A673 (cell line): ENCODE measurements around the gene HRH3. TPM values are rescaled to one million over a fixed set of nuclear protein-coding genes. Genes with fewer than 3 reads are reported as not detected.

Source experiments
- BruUV-seq: library from RNA; stranded (reverse); fragments of 400-500 nt; replicated peaks from 2 replicates; lab custom pipeline; 2021; lab: Mats Ljungman, UMichigan
- CTCF ChIA-PET: fragments of 300-600 bp; sonication (Branson Sonifier 250); formaldehyde crosslinking; loops from one replicate; lab custom pipeline; 2022; ENCODE audit warnings: antibody characterized with exemption; lab: Charles Lee
- POLR2A ChIA-PET: fragments of 300-600 bp; sonication (Branson Sonifier 250); formaldehyde crosslinking; loops from one replicate; lab custom pipeline; 2022; ENCODE audit warnings: antibody characterized with exemption; ENCODE audit not compliant: low non-redundant PET; lab: Charles Lee
- DNase-seq: peaks from one replicate; pipeline ENCODE4 v3.0.0-alpha.2; 2015; ENCODE audit warnings: low spot score
- H3K27ac ChIP-seq: fragments of 200-600 bp; sonication (generic); 2 replicates; pipeline ENCODE4 v1.5.1; 2016; ENCODE audit warnings: mixed run types, low read depth, mild to moderate bottlenecking, mixed read lengths, antibody characterized with exemption, low read length; ENCODE audit not compliant: poor library complexity, severe bottlenecking
- H3K27me3 ChIP-seq: fragments of 200-600 bp; sonication (generic); replicated peaks from 2 replicates; pipeline ENCODE4 v1.6.1; 2017; ENCODE audit warnings: mixed run types, low read depth, mild to moderate bottlenecking, mixed read lengths, antibody characterized with exemption, low read length; ENCODE audit not compliant: insufficient read depth, poor library complexity
- H3K36me3 ChIP-seq: fragments of 200-600 bp; sonication (generic); 2 replicates; pipeline ENCODE4 v1.6.1; 2016; ENCODE audit warnings: mixed run types, mild to moderate bottlenecking, mixed read lengths, antibody characterized with exemption, low read length; ENCODE audit not compliant: insufficient read depth, poor library complexity, severe bottlenecking
- H3K4me1 ChIP-seq: fragments of 200-600 bp; sonication (generic); 2 replicates; pipeline ENCODE4 v1.6.1; 2017; ENCODE audit warnings: mixed run types, mild to moderate bottlenecking, mixed read lengths, antibody characterized with exemption, low read length; ENCODE audit not compliant: insufficient read depth, poor library complexity, severe bottlenecking
- H3K4me3 ChIP-seq: fragments of 200-600 bp; sonication (generic); 2 replicates; pipeline ENCODE4 v1.5.1; 2016; ENCODE audit warnings: low read depth, mixed run types, mild to moderate bottlenecking, mixed read lengths, low read length; ENCODE audit not compliant: poor library complexity, severe bottlenecking
- H3K9me3 ChIP-seq: fragments of 200-600 bp; sonication (generic); 2 replicates; pipeline ENCODE4 v1.6.1; 2016; ENCODE audit warnings: mixed run types, low read depth, mild to moderate bottlenecking, mixed read lengths, antibody characterized with exemption, low read length; ENCODE audit not compliant: poor library complexity, severe bottlenecking
- EZH2 ChIP-seq: fragments of 200-600 bp; sonication (generic); IDR thresholded peaks from 2 replicates; pipeline ENCODE4 v1.6.1; 2017; ENCODE audit warnings: borderline replicate concordance, low read depth, mild to moderate bottlenecking, mixed read lengths, antibody characterized with exemption, low read length; ENCODE audit not compliant: poor library complexity, severe bottlenecking
- intact Hi-C: fragments of 100-400 bp; cut with micrococcal nuclease; formaldehyde crosslinking; loops from one replicate; pipeline ENCODE4 v1.10.0; 2022; ENCODE audit not compliant: unreplicated experiment
- total RNA-seq: library from RNA; stranded (reverse); gene quantifications from 2 replicates; pipeline ENCODE4 v1.2.3, GENCODE V29; 2021
- TF ChIP-seq, protein P1 (sequence below): fragments of 300-800, 200-600 bp; sonication (generic); conservative IDR thresholded peaks from 2 replicates; pipeline ENCODE4 v1.5.1; 2017; ENCODE audit warnings: low read depth, mild to moderate bottlenecking, antibody characterized with exemption, low read length, moderate library complexity, mixed read lengths

Gene HRH3
- total RNA-seq, 1 experiment from 2014 or later, result not detected

DNA sequence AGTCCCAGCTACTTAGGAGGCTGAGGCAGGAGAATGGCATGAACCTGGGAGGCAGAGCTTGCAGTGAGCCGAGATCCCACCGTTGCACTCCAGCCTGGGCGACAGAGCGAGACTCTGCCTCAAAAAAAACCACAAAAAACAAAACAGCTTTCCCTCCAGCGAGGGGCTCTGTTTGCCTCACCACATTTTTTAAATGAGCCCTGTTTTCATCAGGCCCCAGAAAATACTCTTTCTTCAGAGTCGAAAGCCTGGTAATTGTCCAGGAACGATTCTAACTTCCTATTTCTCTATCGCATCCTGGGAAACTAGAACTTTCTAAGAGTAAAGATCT is 25.0 kb downstream of the HRH3 start:
- no TSS peak for BruUV-seq
- ChIA-PET POLR2A (no interaction called here), CTCF (no interaction called here)
- no peaks in the 10 kb centered on the region for H3K9me3 ChIP-seq
- no peak for TF ChIP-seq EZH2
- TF ChIP-seq, protein P1, sequence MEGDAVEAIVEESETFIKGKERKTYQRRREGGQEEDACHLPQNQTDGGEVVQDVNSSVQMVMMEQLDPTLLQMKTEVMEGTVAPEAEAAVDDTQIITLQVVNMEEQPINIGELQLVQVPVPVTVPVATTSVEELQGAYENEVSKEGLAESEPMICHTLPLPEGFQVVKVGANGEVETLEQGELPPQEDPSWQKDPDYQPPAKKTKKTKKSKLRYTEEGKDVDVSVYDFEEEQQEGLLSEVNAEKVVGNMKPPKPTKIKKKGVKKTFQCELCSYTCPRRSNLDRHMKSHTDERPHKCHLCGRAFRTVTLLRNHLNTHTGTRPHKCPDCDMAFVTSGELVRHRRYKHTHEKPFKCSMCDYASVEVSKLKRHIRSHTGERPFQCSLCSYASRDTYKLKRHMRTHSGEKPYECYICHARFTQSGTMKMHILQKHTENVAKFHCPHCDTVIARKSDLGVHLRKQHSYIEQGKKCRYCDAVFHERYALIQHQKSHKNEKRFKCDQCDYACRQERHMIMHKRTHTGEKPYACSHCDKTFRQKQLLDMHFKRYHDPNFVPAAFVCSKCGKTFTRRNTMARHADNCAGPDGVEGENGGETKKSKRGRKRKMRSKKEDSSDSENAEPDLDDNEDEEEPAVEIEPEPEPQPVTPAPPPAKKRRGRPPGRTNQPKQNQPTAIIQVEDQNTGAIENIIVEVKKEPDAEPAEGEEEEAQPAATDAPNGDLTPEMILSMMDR, result no peak
- DNase-seq, result no peak
- H3K27me3 ChIP-seq, result no peaks in the 10 kb centered on the region
- intact Hi-C loops, result no loop called here
- H3K27ac ChIP-seq, result no peak overlapping the region
- no peak overlapping the region for H3K4me3 ChIP-seq
- H3K36me3 ChIP-seq, result peaks cover 40% of the 10 kb centered on the region
- H3K4me1 ChIP-seq, result no peaks in the 10 kb centered on the region

DNA sequence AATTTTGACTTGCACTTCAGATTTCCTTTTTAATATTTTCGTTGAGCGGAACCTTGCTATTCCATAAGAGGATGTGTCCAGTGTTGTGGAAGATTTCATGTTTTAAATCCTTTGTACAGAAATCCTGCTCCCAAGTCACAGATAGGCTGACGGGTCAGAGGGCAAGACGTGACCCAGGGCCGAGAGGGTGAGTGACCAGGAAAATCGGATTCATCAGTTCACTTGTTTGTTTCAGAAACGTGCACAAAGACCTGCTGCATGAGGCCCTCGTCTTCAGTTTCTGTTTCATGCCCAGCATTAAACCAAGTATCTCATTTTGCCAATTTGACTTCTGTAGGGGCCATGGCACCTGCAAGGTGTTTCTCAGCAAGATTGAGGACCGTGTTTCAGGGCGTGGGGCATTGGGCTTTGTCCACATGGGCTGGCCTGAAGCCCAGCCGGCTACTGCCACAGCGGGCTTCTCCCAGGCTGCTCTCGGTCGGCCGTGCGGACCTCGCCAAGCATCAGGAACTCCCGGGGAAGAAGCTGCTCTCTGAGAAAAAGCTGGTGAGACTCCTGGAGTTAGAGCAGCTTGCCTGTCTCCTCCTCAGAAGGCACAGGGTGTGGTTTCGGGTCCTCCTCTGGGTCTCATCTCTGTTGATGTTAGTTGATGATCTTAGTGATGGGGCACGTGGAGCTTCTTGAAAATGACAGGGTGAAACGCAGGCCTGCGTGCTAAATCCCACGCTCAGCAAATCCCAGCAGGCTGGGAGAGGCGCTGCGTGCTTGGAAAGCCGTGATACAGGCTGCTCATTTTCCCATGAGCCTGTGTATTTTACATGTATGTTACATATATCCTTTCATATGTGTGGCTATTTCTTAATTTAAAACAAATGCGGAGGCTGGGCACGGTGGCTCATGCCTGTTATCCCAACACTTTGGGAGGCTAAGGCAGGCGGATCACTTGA is 26.7 kb downstream of the HRH3 start:
- no TSS peak for BruUV-seq

DNA sequence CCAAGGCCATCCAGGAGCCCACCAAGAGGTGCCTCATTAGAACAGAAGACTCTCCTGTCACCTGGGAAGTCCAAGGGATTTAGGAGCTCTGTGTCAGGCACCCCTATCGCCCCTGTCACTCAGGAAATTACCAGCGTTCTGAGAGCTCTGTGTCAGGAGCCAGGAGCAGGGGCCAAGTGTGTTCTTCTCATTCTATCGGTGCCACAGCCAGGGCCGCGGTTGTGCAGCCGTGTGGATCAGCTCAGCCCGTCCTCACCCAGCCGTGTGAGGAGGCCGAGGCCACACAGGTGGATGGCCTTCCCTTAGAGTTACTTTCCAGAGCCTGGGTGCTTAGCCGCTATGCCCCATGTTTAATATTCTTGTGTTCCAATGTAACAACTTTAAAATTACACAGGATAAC is 27.4 kb downstream of the HRH3 start:
- intact Hi-C loops, result no loop called here
- no peaks in the 10 kb centered on the region for H3K4me1 ChIP-seq
- peaks cover 33% of the 10 kb centered on the region for H3K36me3 ChIP-seq
- no peaks in the 10 kb centered on the region for H3K27me3 ChIP-seq
- no peak overlapping the region for H3K4me3 ChIP-seq
- H3K9me3 ChIP-seq, result no peaks in the 10 kb centered on the region
- no TSS peak for BruUV-seq
- no peak for DNase-seq
- no peak for TF ChIP-seq EZH2
- TF ChIP-seq, protein P1, result no peak
- ChIA-PET CTCF (no interaction called here), POLR2A (no interaction called here)
- H3K27ac ChIP-seq, result no peak overlapping the region

More for the DNA sequence above, 26.7 kb downstream of the HRH3 start:
- CTCF ChIA-PET, result no interaction called here
- no peaks in the 10 kb centered on the region for H3K27me3 ChIP-seq
- intact Hi-C loops, result no loop called here
- no peak overlapping the region for H3K4me3 ChIP-seq
- H3K4me1 ChIP-seq, result no peaks in the 10 kb centered on the region
- no peak for DNase-seq
- H3K9me3 ChIP-seq, result no peaks in the 10 kb centered on the region
- POLR2A ChIA-PET, result no interaction called here
- peak overlapping the region; percentile 16 for H3K27ac ChIP-seq
- no peak for TF ChIP-seq EZH2
- TF ChIP-seq, protein P1, result no peak
- peaks cover 39% of the 10 kb centered on the region for H3K36me3 ChIP-seq
